HUDEP-2 (cell line): ENCODE data around the gene PTPRK.

Experiments
- DNase-seq, 76 experiments: peaks; one replicate each; lab custom pipeline; 2025; ENCODE audit not compliant: unreplicated experiment in 76 of 76; lab: John Stamatoyannopoulos, UW

Gene PTPRK

GRCh38 chr6:128208851-128209580 is 311.4 kb downstream of the PTPRK start:
- DNase-seq: no peak

- DNase-seq: no peak
These were observed 312.3 kb downstream of the PTPRK start for GRCh38 chr6:128208078-128208477.

- no peak for DNase-seq
These were observed 313.6 kb downstream of the PTPRK start for GRCh38 chr6:128206610-128207426.

GRCh38 chr6:128204616-128205015 is 315.8 kb downstream of the PTPRK start:
- no peak for DNase-seq

- no peak for DNase-seq
These were observed 318.1 kb downstream of the PTPRK start for GRCh38 chr6:128202169-128202765.

- no peak for DNase-seq
These were observed 319.6 kb downstream of the PTPRK start for GRCh38 chr6:128200789-128201188.

GRCh38 chr6:128199461-128199860 is 320.9 kb downstream of the PTPRK start:
- DNase-seq: no peak

- DNase-seq: no peak
These were observed 327.4 kb downstream of the PTPRK start for GRCh38 chr6:128192972-128193371.

GRCh38 chr6:128188678-128189077 is 331.7 kb downstream of the PTPRK start:
- DNase-seq: no peak

GRCh38 chr6:128186729-128187128 is 333.7 kb downstream of the PTPRK start:
- DNase-seq: no peak

GRCh38 chr6:128179876-128180438 is 340.4 kb downstream of the PTPRK start:
- DNase-seq: no peak

GRCh38 chr6:128174724-128175123 is 345.7 kb downstream of the PTPRK start:
- no peak for DNase-seq

- no peak for DNase-seq
These were observed 347.4 kb downstream of the PTPRK start for GRCh38 chr6:128172752-128173682.

GRCh38 chr6:128172081-128172480 is 348.3 kb downstream of the PTPRK start:
- no peak for DNase-seq

- no peak for DNase-seq
These were observed 349.2 kb downstream of the PTPRK start for GRCh38 chr6:128171182-128171581.

- DNase-seq: no peak
These were observed 352.2 kb downstream of the PTPRK start for GRCh38 chr6:128168244-128168643.

- DNase-seq: no peak
These were observed 352.8 kb downstream of the PTPRK start for GRCh38 chr6:128167552-128167951.

GRCh38 chr6:128164254-128164653 is 356.1 kb downstream of the PTPRK start:
- DNase-seq: no peak

GRCh38 chr6:128162423-128162822 is 358.0 kb downstream of the PTPRK start:
- DNase-seq: no peak

- DNase-seq: no peak
These were observed 358.6 kb downstream of the PTPRK start for GRCh38 chr6:128161839-128162238.
